OCI-LY1 (cell line): ENCODE results near the gene PBX3.

Experiments
- H2AFZ ChIP-seq: fragments of 200-600 bp; sonication (generic), shearing (Covaris generic); 2 replicates; pipeline ENCODE4 v1.6.0; 2014; ENCODE audit warnings: antibody characterized with exemption, mild to moderate bottlenecking, low read length
- H3F3A ChIP-seq: fragments of 200-600 bp; sonication (generic), shearing (Covaris generic); 2 replicates; pipeline ENCODE4 v1.6.0; 2014; ENCODE audit warnings: mild to moderate bottlenecking, antibody characterized with exemption, low read length, moderate library complexity; ENCODE audit not compliant: insufficient read depth
- H3K27ac ChIP-seq: fragments of 200-600 bp; sonication (generic); 2 replicates; pipeline ENCODE4 v1.5.1; 2014; ENCODE audit warnings: low read length, mixed run types, mild to moderate bottlenecking, low read depth; ENCODE audit not compliant: poor library complexity, severe bottlenecking
- H3K27me3 ChIP-seq: fragments of 200-600 bp; sonication (generic); 2 replicates; pipeline ENCODE4 v1.6.0; 2014; ENCODE audit warnings: antibody characterized with exemption, mild to moderate bottlenecking, low read length, moderate library complexity; ENCODE audit not compliant: insufficient read depth
- H3K36me3 ChIP-seq: fragments of 200-600 bp; sonication (generic); 2 replicates; pipeline ENCODE4 v1.6.1; 2014; ENCODE audit warnings: mild to moderate bottlenecking, antibody characterized with exemption, low read length, moderate library complexity, mixed read lengths; ENCODE audit not compliant: insufficient read depth
- H3K4me1 ChIP-seq: fragments of 200-600 bp; sonication (generic); 2 replicates; pipeline ENCODE4 v1.5.1; 2014; ENCODE audit warnings: mild to moderate bottlenecking, low read length, moderate library complexity; ENCODE audit not compliant: insufficient read depth, severe bottlenecking
- H3K4me2 ChIP-seq: fragments of 200-600 bp; sonication (generic), shearing (Covaris generic); 2 replicates; pipeline ENCODE4 v1.6.1; 2014; ENCODE audit warnings: low read length
- H3K4me3 ChIP-seq: fragments of 200-600 bp; sonication (generic); 2 replicates; pipeline ENCODE4 v1.5.1; 2014; ENCODE audit warnings: low read length, low read depth, mild to moderate bottlenecking, mixed read lengths; ENCODE audit not compliant: poor library complexity, severe bottlenecking
- H3K79me2 ChIP-seq: fragments of 200-600 bp; shearing (Covaris generic); 2 replicates; pipeline ENCODE4 v1.6.1; 2016; ENCODE audit warnings: mixed run types, low read length, mixed read lengths; ENCODE audit not compliant: insufficient read depth
- H3K9ac ChIP-seq: fragments of 200-600 bp; sonication (generic), shearing (Covaris generic); 2 replicates; pipeline ENCODE4 v1.6.1; 2014; ENCODE audit warnings: mild to moderate bottlenecking, low read length, mixed read lengths
- H3K9me2 ChIP-seq: fragments of 200-600 bp; sonication (generic), shearing (Covaris generic); 2 replicates; pipeline ENCODE4 v1.6.1; 2014; ENCODE audit warnings: low read depth, mild to moderate bottlenecking, low read length, mixed read lengths
- H3K9me3 ChIP-seq: fragments of 200-600 bp; shearing (Covaris generic); 2 replicates; pipeline ENCODE4 v1.6.1; 2014; ENCODE audit warnings: low read length, mixed read lengths
- H4K20me1 ChIP-seq: fragments of 200-600 bp; sonication (generic), shearing (Covaris generic); 2 replicates; pipeline ENCODE4 v1.6.0; 2016; ENCODE audit warnings: mild to moderate bottlenecking, low read length; ENCODE audit not compliant: insufficient read depth
- EZH2 ChIP-seq: fragments of 200-600 bp; sonication (generic), shearing (Covaris generic); IDR thresholded peaks from 2 replicates; pipeline ENCODE4 v1.8.0; 2017; ENCODE audit warnings: borderline replicate concordance, mixed run types, mild to moderate bottlenecking, antibody characterized with exemption, low read length, moderate library complexity, mixed read lengths
- TF ChIP-seq, protein P1 (sequence below): fragments of 200-600 bp; sonication (generic), shearing (Covaris generic); IDR thresholded peaks from 2 replicates; pipeline ENCODE4 v1.5.1; 2017; ENCODE audit warnings: mild to moderate bottlenecking, antibody characterized with exemption, low read length, moderate library complexity, mixed read lengths

Gene PBX3

GRCh38 chr9:125745018-125745417 is 2.2 kb upstream of the PBX3 start:
- Histone ChIP-seq H3F3A (no peaks in the 10 kb centered on the region), H3K36me3 (peaks cover 15% of the 10 kb centered on the region; the same call in 1 of the 2 replicates), H3K4me1 (peaks cover 26% of the 10 kb centered on the region), H3K9me2 (no peaks in the 10 kb centered on the region), H3K9ac (no peak overlapping the region), H3K79me2 (no peaks in the 10 kb centered on the region), H3K4me3 (no peak overlapping the region), H3K27me3 (no peaks in the 10 kb centered on the region), H3K4me2 (no peak overlapping the region), H2AFZ (no peak overlapping the region), H3K9me3 (no peaks in the 10 kb centered on the region), H4K20me1 (no peaks in the 10 kb centered on the region), H3K27ac (no peak overlapping the region)
- no peak for TF ChIP-seq EZH2
- TF ChIP-seq, protein P1, sequence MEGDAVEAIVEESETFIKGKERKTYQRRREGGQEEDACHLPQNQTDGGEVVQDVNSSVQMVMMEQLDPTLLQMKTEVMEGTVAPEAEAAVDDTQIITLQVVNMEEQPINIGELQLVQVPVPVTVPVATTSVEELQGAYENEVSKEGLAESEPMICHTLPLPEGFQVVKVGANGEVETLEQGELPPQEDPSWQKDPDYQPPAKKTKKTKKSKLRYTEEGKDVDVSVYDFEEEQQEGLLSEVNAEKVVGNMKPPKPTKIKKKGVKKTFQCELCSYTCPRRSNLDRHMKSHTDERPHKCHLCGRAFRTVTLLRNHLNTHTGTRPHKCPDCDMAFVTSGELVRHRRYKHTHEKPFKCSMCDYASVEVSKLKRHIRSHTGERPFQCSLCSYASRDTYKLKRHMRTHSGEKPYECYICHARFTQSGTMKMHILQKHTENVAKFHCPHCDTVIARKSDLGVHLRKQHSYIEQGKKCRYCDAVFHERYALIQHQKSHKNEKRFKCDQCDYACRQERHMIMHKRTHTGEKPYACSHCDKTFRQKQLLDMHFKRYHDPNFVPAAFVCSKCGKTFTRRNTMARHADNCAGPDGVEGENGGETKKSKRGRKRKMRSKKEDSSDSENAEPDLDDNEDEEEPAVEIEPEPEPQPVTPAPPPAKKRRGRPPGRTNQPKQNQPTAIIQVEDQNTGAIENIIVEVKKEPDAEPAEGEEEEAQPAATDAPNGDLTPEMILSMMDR, result no peak

- H4K20me1 ChIP-seq, result no peaks in the 10 kb centered on the region
- H3K36me3 ChIP-seq, result peaks cover 15% of the 10 kb centered on the region; the same call in 1 of the 2 replicates
- TF ChIP-seq EZH2, result no peak
- TF ChIP-seq, protein P1, result no peak
- H3K9me2 ChIP-seq, result no peaks in the 10 kb centered on the region
- H3K79me2 ChIP-seq, result peaks cover 5% of the 10 kb centered on the region; the same call in 1 of the 2 replicates
- peak overlapping the region; percentile 26; the same call in 1 of the 2 replicates for H3K9ac ChIP-seq
- no peaks in the 10 kb centered on the region for H3F3A ChIP-seq
- H3K27me3 ChIP-seq, result no peaks in the 10 kb centered on the region
- peak overlapping the region; percentile 89 for H3K4me2 ChIP-seq
- peak overlapping the region; percentile 67 for H3K4me3 ChIP-seq
- no peak overlapping the region for H2AFZ ChIP-seq
- H3K9me3 ChIP-seq, result no peaks in the 10 kb centered on the region
- peaks cover 32% of the 10 kb centered on the region for H3K4me1 ChIP-seq
- H3K27ac ChIP-seq, result no peak overlapping the region
These were observed 1.5 kb upstream of the PBX3 start for GRCh38 chr9:125745682-125746016.

DNA sequence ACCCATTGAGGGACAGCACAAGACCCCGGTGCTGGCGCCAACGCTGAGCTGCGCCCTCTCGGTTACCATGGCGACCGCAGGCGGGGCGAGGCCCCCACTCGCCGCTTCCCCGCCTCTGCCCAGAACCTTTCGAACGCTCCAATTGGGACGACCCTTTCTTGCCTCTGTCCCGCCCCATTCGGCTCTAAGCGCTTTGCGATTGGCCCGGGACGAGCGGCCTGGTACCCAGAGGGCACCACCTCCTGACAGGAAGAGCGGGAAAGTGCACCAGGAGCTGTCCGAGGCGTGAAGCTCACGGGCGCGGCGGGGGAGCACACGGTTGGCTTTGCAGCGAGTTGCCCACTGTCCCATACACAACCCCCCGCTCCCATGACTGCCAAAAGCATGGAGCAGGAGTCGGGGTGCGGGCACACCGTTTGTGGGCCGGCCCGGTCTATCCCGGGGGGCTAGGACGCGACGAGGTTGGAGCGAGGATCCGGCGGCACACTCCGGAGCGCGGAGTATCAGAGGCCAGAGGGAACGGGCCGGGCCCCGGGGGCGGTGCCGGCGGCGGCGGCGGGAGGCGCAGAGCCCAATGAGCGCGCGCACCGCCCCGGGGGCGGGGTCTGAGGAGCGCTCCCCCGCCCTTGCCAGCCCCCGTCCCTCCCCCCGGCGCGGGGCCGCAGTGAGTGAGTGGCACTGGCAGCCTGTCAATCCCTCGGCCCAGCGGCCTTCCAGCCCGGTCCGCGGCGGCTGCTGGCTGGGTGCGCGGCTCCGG is 978 bp upstream of the PBX3 start:
- Histone ChIP-seq H3K27ac (peak overlapping the region; percentile 67), H3K79me2 (peaks cover 5% of the 10 kb centered on the region; the same call in 1 of the 2 replicates), H3K9me2 (no peaks in the 10 kb centered on the region), H3F3A (no peaks in the 10 kb centered on the region), H3K36me3 (peaks cover 15% of the 10 kb centered on the region; the same call in 1 of the 2 replicates), H3K9me3 (no peaks in the 10 kb centered on the region), H3K27me3 (no peaks in the 10 kb centered on the region), H2AFZ (no peak overlapping the region), H3K4me2 (peak overlapping the region; percentile 89), H3K4me3 (peak overlapping the region; percentile 67), H3K4me1 (peaks cover 36% of the 10 kb centered on the region), H3K9ac (peak overlapping the region; percentile 78), H4K20me1 (no peaks in the 10 kb centered on the region)
- no peak for TF ChIP-seq EZH2
- TF ChIP-seq, protein P1, result no peak
